GM18511 (cell line): ENCODE data around the gene SUGP2.

Experiments
- ATAC-seq: cut with Tn5 transposase; IDR thresholded peaks from one replicate; pipeline ENCODE4 v1.9.1; 2021; ENCODE audit warnings: mild to moderate bottlenecking, moderate library complexity; ENCODE audit not compliant: unreplicated experiment

Gene SUGP2

DNA sequence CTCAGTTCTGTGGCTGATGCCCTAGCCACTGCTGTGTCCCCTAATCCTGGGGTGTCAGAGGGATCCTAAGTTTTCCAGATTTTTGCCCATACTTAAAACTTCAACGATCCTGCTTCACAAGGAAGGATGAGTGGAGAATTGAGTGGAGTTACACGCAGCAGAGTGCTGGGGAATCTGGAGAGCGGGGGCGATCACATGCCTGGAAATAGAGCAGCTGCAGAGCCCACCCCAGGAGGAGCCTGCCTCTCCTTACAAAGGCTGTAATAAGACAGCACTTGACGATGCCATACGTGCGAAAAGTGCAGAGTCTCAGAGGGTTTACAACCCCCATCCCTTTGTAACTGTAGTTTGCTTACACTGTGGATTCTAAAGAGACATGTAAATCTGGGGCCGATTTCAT lies 40.6 kb downstream of the SUGP2 start:
- no peak for ATAC-seq

DNA sequence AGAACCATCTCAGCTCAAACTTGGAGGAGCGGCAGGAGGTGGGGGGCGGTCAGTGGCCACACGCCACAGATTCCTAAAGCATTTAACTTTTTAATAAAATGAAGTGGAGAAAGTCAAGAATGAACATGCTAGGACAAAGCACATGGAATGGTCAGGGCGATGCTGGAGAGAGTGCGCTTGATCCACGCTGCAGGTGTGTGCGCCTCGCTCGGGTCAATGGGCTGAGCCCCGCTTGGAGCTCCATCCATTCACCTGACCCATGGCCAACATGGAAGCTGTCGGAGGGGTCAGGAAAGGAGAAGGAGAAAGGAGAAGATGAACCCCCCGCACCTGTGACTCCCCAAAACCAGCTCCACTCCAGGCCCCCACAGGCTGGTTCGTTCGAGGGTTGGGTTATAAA lies 41.8 kb downstream of the SUGP2 start:
- ATAC-seq = no peak

DNA sequence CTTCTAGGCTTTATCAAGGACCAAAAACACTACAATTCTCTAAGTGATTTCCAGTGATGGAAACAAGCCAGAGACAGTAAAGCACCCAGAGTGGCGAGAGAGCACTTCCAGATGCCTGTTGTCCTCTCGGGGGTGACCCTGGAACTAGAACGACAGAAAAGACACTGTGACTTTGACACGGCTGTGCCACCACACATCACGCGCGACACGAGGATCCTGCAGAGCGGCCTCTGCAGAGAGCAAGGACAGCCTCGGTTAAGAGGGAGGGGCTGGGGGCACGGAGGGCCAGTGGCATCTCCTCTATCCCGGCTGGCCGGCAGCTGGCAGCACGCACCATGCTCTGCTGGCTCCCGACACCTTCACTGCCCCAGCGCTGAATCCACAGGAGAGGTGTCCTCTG lies 42.3 kb downstream of the SUGP2 start:
- no peak for ATAC-seq

DNA sequence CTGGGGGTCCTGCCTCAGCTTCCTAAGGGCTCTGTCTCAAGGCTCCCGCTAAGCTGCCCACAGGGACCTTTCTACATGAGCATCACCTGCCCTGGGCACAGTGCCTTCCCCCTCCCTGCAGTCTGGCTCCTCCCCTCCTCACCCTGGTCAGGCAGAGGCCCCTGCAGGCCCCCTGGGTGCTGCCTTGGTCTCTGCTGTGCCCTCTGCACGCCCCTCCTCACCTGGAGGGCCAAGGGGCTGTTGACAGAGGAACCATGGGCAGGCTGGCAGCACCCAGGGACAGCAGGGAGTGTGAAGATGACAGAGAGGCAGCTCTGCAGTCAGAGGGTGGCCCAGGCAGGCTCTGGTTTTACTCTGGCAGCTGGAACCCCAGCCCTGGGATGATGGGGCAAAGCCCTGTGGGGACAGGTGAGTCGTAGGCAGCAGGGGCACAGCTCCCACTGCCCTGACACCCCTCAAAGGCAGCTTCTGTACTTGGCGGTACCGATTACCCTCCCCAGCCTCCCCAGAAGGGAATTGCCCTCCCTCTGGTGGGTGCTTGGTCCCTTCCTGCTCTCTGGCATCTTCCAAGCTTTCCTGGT lies 43.1 kb downstream of the SUGP2 start:
- no peak for ATAC-seq

DNA sequence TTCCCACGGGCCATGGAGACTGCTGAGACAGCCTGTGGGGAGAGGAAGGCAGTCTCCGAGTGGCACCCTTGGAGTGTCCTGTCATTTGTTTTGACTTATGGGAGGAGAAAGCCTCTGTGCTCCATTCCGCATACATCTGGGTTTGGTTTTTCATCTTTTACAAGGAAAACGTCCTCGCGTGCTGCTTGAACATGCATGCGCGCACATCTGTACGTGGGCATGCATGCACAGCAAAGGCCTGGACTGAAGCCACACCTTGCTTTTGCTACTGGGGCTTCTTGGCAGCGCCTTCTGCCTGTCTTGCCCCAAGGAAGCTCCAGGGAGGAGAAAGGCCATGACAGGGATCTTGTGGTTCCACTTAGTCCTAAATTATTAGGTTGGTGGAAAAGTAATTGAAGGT lies 44.0 kb downstream of the SUGP2 start:
- no peak for ATAC-seq

DNA sequence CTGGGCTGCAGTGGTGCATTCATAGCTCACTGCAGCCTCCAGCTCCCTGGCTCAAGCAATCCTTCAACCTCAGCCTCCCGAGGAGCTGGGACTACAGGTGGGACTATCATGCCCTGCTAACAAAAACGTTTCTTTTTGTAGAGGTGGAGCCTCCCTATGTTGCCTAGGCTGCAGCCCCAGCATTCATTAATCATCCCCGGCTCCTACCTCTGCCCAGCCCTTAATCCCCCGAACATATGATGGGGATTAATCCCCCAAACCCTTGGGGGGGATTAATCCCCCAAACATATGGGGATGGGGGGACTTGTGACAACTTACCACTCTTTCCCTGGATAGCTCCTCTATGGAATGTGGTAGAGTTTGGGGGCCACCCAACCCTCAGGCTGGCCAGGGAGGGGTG lies 45.9 kb downstream of the SUGP2 start:
- no peak for ATAC-seq

DNA sequence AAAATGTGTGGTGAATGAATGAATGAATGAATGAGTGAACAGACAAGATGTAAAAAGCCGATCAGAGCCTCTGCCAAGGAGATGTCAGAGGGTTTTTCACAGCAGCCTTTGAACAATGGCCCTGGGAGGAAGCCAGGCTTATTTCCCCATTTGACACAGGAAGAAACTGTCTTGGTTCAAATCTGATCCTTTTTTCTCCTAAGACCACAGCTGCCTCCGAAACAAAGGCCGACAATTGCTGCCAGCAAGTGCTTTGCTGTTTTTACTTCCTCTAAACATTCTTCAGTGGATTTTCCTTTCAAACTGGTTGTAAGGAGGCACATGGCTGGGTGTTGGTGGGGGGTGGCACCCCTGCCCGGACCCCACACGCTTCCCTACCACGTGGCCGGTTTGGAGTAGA lies 48.1 kb downstream of the SUGP2 start:
- ATAC-seq = no peak

DNA sequence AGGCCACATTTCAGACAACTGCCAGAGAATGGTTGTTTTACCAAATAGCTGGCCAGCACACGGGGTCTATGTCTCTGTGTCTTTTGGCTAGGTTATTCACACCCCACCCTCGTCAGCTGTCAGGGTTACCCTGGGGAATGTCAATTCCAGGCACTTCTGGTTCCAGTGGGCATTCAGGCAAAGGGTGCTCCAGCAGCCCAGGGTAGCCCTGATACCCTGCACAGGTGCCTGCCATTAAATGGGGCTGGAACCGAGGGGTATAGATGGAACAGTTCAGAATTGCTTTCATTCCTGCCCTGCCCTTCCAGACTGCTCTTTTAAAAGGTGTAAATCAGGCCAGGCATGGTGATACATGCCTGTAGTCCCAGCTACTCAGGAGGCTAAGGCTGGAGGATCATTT lies 49.1 kb downstream of the SUGP2 start:
- no peak for ATAC-seq

DNA sequence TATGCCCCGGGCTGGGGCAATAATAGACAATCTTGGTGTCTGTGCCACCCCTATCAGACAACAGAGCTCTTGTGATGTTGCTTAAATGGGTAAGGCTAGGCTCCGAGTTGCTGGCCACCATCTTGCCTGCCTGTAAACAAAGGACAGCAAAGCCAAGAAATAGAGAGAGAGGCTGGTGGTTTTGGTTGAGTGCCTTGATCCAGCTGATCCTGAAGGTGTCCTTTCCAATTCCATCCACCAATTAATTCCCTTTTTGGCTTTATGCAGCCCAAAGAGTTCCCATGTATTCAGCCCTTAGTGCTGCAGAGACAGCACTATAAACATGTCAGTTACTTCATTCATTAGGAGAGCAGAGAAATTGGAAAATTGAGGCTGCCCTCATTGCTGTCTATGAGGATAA lies 50.6 kb downstream of the SUGP2 start:
- no peak for ATAC-seq

DNA sequence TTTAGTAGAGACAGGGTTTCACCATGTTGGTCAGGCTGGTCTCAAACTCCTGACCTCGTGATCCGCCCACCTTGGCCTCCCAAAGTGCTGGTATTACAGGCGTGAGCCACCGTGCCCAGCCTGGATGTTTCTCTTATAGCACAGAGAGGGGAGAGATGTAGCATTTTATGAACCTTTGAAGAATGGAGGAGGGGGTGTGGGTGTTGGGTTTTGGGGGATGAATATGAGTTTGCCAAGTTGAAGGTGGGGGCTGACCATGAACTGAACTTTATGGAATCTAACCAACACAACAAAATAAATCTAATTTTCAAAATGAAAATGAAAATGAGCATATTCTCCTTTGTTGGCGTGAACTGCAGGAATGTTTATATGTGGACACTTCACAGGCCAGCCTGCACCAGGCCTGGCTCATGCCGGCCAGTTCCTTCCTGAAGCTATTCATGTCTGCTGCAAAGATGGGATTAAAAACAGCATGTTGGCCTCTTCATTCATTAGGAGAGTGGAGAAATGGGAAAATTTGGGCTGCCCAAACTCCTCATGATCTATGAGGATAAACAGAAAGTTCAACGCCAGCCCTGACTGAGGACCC lies 52.8 kb downstream of the SUGP2 start:
- no peak for ATAC-seq

DNA sequence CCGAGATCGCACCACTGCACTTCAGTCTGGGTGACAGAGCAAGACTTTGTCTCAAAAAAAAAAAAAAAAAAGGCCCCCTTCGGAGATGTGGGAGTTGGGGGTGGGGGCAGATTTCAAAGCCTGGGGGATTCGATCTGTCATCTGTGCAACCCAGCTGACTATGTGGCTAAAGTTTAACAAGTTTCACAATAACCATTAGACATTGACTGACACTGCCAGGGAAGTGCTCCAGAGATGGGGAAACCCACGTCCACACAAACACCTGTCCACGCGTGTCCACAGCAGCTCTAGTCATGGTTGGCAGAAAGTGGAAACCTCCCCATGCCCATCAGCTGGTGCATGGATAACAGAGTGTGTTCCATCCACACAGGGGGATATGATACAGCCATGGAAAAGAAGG lies 54.7 kb downstream of the SUGP2 start:
- ATAC-seq = no peak

DNA sequence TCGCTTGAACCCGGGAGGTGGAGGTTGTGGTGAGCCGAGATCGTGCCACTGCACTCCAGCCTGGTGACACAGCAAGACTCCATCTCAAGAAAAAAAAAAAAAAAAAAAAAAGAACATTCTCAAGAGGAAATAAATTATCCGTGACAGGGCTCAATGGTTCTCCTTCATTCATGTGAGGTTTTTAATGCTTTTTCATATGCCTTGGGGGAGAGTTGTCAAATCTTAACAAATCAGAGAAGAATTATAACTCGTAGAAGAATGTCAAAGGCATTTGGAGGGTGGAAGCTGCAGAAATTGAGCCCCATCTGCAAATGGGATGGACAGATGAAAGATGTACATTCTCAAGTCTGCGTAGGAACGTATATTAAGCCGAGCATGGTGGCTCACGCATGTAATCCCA lies 57.4 kb downstream of the SUGP2 start:
- no peak for ATAC-seq

DNA sequence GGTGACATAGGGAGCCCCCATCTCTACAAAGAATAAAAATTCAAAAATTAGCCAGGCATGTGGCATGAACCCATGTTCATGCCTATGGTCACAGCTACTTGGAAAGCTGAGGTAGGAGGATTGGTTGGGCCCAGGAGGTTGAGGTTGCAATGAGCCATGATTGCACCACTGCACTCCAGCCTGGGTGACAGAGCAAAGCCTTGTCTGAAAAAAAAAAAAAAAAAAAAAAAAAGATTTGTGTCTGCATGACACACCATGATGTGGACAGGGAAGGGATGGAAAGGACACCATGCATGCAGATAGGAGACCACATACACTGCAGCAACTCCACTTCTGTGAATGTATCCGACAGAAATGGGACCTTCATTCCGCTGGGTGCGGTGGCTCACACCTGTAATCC lies 58.3 kb downstream of the SUGP2 start:
- ATAC-seq = no peak

DNA sequence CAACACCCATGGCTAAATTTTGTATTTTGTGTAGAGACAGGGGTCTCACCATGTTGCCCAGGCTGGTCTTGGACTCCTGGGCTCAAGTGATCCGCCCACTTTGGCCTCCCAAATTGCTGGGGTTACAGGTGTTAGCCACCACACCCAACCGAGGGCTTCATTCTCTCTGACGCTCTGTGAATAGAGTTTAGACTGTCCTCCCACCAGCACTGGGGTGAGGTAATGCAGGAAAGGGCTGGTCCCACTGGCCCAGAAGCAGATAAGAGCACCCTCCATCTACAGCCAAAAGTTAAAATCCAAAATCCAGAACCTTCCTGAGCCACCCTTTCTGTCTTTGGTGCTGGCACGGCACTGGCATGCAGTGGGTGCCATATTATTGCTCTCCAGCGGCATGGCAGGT lies 60.5 kb downstream of the SUGP2 start:
- ATAC-seq = no peak

DNA sequence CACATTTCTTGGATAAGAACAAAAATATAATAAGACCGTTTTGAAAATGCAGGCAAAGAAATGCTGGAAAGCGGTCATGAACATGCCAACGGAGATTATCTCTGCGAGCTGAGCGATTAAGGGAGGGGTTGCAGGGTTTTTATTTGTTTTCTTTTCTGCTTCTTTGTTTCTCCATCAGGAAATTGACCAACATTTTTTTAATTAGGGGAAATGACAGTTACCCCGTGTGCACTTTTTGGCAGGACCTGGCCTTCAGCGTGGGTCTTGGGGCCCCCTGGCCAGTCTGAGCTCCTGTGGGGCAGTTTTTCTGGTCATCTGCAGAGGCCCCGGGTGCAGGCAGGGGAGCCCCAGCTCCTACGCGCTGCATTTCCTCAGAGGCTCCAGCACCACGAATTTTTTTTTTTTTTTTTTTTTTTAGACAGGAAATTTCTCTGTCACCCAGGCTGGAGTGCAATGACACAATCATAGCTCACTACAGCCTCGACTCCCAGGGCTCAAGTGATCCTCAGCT lies 61.0 kb downstream of the SUGP2 start:
- ATAC-seq = no peak

DNA sequence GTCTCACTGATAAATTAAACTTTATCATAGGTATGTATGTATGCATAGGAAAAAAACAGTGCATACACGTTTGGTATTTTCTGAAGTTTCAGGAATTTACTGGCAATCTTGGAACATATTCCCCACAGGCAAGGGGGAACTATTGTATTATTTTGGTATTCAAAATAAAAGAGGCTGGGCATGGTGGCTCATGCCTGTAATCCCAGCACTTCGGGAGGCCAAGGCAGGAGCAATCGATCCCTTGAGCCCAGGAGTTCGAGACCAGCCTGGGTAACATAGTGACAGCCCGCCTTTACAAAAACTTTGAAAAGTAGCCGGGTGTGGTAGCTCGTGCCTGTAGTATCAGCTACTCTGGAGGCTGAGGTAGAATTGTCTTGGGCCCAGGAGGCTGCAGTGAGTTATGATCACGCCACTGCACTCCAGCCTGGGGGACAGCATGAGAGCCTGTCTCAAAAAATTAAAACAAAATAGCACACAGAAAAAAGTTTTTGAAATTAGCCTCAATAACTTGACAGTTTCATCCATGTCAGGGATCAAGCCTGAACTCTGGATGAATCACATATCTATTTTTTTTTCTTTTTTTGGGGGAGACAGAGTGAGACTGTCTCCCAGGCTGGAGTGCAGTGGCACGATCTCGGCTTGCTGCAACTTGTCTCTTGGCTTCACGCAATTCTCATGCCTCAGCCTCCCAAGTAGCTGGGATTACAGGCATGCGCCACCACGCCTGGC lies 63.2 kb downstream of the SUGP2 start:
- no peak for ATAC-seq

DNA sequence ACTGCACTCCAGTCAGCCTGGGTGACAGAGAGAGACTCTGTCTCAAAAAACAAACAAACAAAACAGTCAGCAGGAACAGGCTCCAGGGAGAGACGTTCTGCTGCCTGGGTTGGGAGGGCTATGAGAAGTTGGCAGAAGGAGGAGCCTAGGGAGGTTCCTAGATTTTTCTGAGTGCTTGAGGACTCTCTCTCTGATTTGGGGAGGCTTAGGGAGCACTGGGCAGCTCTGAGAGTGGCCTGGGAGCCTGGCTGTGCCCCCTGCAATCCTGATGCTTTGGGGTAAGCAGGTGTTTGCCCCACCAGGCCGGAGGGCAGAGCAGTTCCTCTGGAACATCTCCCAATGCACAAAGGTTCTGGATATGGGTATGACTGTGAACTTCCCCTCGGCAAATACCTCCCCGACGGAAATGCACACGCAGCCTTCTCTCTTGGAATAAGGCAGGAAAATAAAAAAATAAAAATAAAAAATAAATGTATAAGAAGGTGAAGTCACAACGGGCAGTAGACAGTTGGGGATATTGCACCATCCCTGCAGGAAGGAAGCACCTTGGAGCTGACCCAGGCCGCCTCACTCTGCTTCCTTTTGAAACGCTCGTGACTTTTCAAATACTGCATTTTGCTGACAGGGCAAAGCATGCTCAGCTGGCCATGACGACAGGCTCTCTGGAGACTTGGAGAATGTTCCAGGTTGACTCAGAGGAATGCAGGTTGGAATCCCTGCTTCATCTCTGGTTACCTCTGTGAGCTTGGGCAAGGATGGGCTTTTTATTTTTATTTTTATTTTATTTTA lies 65.8 kb downstream of the SUGP2 start:
- no peak for ATAC-seq

DNA sequence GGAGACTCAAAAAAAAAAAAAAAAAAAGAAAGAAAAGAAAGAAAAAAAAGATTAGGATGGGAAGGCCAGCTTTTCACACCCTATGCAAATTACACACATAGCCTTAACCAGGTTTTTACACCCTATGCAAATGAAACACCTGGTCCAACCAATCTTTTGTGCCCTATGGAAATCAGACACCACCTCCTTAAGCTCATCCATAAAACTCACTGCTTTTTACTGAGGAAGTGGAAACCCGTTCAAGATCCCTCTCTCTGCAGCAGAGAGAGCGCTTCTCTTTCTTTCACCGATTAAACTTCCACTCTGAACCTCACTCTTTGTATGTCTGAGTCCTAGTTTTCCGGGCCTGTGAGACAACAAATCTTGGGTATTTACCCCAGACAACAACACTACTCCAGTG lies 67.0 kb downstream of the SUGP2 start:
- no peak for ATAC-seq

DNA sequence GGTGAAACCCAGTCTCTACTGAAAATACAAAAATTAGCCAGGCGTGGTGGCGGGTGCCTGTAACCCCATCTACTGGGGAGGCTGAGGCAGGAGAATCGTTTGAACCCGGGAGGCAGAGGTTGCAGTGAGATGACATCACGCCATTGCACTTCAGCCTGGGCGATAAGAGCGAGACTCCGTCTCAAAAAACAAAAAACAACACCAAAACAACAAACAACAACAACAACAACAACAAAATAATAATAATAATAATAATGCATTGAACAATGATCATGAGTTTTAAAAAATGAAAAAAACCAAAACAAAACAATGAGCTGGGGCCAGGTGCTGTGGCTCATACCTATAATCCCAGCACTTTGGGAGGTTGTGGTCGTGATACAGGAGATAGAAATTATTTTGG lies 69.2 kb downstream of the SUGP2 start:
- ATAC-seq = no peak

DNA sequence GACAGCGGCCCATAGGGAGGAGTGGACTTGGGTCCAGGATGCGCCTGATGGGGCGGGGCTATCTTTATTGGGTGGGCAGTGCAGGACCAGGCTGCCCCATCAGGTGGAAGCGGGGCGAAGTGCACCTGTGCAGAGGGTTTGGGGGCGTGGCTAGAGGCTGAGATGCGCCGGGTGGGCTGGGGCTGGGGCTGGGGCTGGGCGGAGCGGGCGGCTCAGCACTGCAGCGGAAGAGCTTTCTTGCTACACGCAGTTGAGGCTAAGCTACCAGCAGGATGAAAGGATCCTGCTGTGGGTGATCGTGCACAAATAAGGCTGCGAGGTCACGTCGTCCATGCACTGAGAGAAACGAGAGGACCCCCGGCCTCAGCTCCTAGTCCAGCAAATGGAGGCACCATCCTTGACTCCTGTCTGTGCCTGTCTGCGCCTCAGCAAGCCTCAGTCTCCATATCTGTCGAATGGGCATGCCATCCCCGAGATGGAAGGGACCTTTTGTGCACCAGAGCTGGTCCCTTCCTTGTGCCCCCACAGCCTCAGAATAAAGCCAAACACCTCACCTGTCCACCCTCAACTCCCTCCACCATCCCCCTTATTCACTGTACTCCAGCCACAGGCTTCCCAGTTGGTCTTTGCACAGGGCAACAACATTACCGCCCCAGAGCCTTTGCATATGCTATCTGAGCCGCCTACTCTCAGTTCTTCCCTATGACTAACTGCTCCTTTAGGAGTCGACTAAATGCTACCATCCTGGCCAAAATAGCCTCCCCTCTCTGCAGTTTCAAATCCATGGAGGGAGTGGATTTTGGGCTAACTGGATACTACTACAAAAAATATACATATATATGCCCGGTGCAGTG lies 71.3 kb downstream of the SUGP2 start:
- no peak for ATAC-seq

DNA sequence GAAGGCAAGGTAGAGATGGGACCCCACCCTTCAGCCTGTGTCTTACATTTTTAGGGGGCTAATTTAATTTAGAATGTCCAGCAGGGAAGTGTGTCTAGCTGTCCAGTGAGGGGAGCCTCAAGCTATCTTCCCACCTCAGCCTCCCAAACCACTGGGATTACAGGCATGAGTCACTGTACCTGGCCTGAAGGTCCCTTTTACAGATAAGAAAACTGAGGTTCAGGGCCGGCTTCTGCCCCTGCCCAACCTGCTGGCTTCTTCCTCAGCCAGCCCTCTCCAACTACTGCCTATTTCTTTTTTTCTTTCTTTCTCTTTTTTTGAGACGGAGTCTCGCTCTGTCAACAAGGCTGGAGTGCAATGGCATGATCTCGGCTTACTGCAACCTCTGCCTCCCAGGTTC lies 72.9 kb downstream of the SUGP2 start:
- no peak for ATAC-seq
